Small intestine (tissue), 7 donors: ENCODE measurements around the gene LSM14B. TPM values are rescaled to one million over a fixed set of nuclear protein-coding genes. Genes with fewer than 3 reads are reported as not detected.

Experiments
- DNase-seq, 2 donors: peaks; one replicate each; pipeline versions ENCODE4 v3.0.0 to v3.0.0-alpha.2; 2013
- FAIRE-seq: peaks from 2 replicates; lab custom pipeline; 2012; peaks lifted over from hg19 to GRCh38; lab: Jason Lieb, UNC
- H3K27ac ChIP-seq, 3 donors: one replicate each; pipeline ENCODE4 v1.5.1; 2013; ENCODE audit warnings: low read length in 2 of 3, mild to moderate bottlenecking in 2 of 3, control low read depth in 1 of 3, inconsistent platforms in 1 of 3, low read depth in 1 of 3, moderate library complexity in 1 of 3
- H3K27me3 ChIP-seq, 3 donors: one replicate each; pipeline ENCODE4 v1.6.1; 2013; ENCODE audit warnings: low read length in 3 of 3, inconsistent platforms in 1 of 3; ENCODE audit not compliant: control insufficient read depth in 3 of 3, insufficient read depth in 3 of 3
- H3K36me3 ChIP-seq, 3 donors: one replicate each; pipeline ENCODE4 v1.6.1; 2013; ENCODE audit warnings: low read length in 3 of 3, inconsistent platforms in 1 of 3, low read depth in 1 of 3, mild to moderate bottlenecking in 1 of 3, moderate library complexity in 1 of 3; ENCODE audit not compliant: control insufficient read depth in 3 of 3, insufficient read depth in 2 of 3
- H3K4me1 ChIP-seq, 3 donors: one replicate each; pipeline ENCODE4 v1.6.1; 2013; ENCODE audit warnings: low read length in 2 of 3, inconsistent platforms in 1 of 3, low read depth in 1 of 3, mild to moderate bottlenecking in 1 of 3, moderate library complexity in 1 of 3; ENCODE audit not compliant: control insufficient read depth in 3 of 3, insufficient read depth in 2 of 3
- H3K4me3 ChIP-seq, 3 donors: one replicate each; pipeline ENCODE4 v1.5.1; 2013; ENCODE audit warnings: low read length in 3 of 3, control low read depth in 1 of 3, inconsistent platforms in 1 of 3, low read depth in 1 of 3, mild to moderate bottlenecking in 1 of 3, moderate library complexity in 1 of 3
- H3K9me3 ChIP-seq, 2 donors: one replicate each; pipeline ENCODE4 v1.6.1; 2013; ENCODE audit warnings: low read depth in 1 of 2, low read length in 1 of 2; ENCODE audit not compliant: control insufficient read depth in 2 of 2, insufficient read depth in 1 of 2
- WGBS, 3 donors: extraction: QIAGEN DNeasy Blood & Tissue Kit; methylation state at CpG; one replicate each; pipeline ENCODE4 v1.1.7; 2013; 5-methylcytosine and 5-hydroxymethylcytosine counted together
- polyA plus RNA-seq, 4 donors: library from polyadenylated mRNA; stranded (reverse) in 3 of 4; unstranded in 1 of 4; fragments of 200-250 nt in 3 of 4; fragments of 120-200 nt in 1 of 4; gene quantifications; one replicate each; pipeline versions ENCODE4 v1.2.1 to v1.2.3, GENCODE V29; 2013
- donor health status: healthy with polysubstance abuse.
- donor health status: control.
- donor health status: control.
- donor health status: Bipolar disorder and iron deficiency.
- donor health status: healthy.

LSM14B gene
- polyA plus RNA-seq, 4 donors = 11.9 to 47.0 (median 18.2) TPM

DNA sequence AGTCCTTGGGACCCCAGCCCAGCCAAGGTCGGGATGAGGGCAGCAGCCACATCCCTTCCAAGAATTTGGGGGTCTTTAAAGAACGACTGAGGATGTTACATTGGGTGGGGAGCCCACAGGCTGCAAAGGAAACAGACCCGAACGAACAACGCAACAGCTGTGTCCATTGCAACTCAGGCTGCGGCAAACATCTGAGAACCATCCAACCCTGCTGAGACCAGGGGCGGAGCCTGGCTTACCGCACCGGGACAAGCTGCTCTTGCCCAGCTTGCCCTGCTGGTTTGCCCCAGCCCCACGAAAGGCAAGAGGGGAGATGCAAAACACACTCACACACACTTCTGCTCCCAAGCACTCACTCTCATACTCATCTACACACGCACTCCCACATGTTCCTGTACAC, 35.0 kb upstream of the LSM14B start:
- DNase-seq (no peak), FAIRE-seq (no peak)
- H3K36me3 ChIP-seq = no peaks in the 10 kb centered on the region
- no peak overlapping the region for H3K4me3 ChIP-seq
- no peak overlapping the region for H3K27ac ChIP-seq
- peaks cover 0 to 5% (median 0%) of the 10 kb centered on the region in 3 donors for H3K27me3 ChIP-seq
- no peaks in the 10 kb centered on the region for H3K4me1 ChIP-seq
- WGBS, 3 donors = 28 to 42% (median 30%) methylated on average over 8 to 11 of the region's 11 CpGs
- H3K9me3 ChIP-seq = no peaks in the 10 kb centered on the region

DNA sequence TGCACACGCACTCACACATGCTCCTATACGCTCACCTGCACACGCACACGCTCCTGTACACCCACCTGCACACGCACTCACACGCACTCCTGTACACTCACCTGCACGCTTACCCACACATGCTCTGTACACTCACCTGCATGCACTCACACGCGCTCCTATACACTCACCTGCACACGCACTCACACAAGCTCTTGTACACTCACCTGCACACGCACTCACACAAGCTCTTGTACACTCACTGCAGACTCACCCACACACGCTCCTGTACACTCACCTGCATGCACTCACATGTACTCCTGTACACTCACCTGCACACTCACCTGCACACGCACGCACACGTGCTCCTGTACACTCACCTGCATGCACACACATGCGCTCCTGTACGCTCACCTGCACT, 34.6 kb upstream of the LSM14B start:
- Histone ChIP-seq H3K9me3 (no peaks in the 10 kb centered on the region), H3K4me3 (no peak overlapping the region), H3K27me3 (peaks cover 0 to 5% (median 0%) of the 10 kb centered on the region in 3 donors), H3K4me1 (no peaks in the 10 kb centered on the region), H3K36me3 (no peaks in the 10 kb centered on the region), H3K27ac (no peak overlapping the region)
- DNase-seq = no peak
- no peak for FAIRE-seq
- WGBS, 3 donors = 89 to 93% (median 91%) methylated on average over 17 of the region's 17 CpGs

DNA sequence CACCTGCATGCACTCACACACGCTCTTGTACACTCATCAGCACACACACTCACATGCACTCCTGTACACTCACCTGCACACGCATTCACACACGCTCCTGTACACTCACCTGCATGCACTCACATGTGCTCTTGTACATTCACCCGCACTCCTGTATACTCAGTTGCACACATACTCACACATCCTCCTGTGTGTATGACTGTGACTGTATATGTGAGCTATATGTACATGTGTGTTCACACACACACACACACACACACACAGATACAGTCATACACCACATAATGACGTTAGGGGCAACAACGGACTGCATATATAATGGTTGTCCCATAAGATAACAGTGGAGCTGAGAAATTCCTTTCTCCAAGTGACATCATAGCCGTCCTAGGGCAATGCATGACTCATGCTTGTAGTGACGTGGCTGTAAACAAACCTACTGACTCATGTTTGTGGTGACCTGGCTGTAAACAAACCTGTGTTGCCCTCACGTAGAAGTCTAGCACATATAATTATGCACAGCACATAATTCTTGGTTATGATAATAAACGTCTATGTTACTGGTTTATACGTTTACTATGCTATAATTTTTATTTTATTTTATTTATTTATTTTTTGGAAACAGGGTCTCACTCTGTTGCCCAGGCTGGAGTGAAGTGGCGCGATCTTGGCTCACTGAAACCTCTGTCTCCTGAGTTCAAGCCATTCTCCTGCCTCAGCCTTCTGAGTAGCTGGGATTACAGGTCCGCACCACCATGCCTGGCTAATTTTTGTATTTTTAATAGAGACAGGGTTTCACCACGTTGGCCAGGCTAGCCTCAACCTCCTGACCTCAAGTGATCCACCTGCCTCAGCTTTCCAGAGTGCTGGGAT, 33.8 kb upstream of the LSM14B start:
- WGBS, 3 donors = 53 to 63% (median 59%) methylated on average over 15 of the region's 15 CpGs
- H3K4me1 ChIP-seq = no peaks in the 10 kb centered on the region
- no peak overlapping the region for H3K27ac ChIP-seq
- H3K9me3 ChIP-seq = no peaks in the 10 kb centered on the region
- H3K27me3 ChIP-seq = peaks cover 0 to 5% (median 0%) of the 10 kb centered on the region in 3 donors
- no peak overlapping the region for H3K4me3 ChIP-seq
- no peaks in the 10 kb centered on the region for H3K36me3 ChIP-seq
- DNase-seq = peak; percentile 17 to 62
- no peak for FAIRE-seq

DNA sequence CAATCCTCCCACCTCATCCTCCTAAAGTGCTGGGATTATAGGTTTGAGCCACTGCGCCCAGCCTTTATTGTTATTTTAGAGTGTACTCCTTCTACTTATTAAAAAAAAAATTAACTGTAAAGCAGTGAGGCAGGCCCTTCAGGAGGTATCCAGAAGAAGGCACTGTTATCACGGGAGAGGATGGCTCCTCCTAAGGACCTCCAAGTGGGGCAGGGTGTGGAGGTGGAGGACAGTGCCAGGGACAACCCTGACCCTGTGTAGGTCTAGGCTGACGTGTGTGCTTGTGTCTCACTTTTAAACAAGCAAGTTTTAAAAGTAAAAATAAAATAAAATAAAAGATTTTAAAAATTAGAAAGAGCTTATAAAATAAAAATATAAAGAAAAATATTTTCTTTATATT, 32.9 kb upstream of the LSM14B start:
- Histone ChIP-seq H3K4me3 (no peak overlapping the region), H3K27me3 (peaks cover 0 to 5% (median 0%) of the 10 kb centered on the region in 3 donors), H3K27ac (no peak overlapping the region), H3K9me3 (no peaks in the 10 kb centered on the region), H3K36me3 (no peaks in the 10 kb centered on the region), H3K4me1 (no peaks in the 10 kb centered on the region)
- DNase-seq (no peak), FAIRE-seq (no peak)
- 45 to 52% (median 45%) methylated on average over 3 of the region's 3 CpGs for WGBS, 3 donors

DNA sequence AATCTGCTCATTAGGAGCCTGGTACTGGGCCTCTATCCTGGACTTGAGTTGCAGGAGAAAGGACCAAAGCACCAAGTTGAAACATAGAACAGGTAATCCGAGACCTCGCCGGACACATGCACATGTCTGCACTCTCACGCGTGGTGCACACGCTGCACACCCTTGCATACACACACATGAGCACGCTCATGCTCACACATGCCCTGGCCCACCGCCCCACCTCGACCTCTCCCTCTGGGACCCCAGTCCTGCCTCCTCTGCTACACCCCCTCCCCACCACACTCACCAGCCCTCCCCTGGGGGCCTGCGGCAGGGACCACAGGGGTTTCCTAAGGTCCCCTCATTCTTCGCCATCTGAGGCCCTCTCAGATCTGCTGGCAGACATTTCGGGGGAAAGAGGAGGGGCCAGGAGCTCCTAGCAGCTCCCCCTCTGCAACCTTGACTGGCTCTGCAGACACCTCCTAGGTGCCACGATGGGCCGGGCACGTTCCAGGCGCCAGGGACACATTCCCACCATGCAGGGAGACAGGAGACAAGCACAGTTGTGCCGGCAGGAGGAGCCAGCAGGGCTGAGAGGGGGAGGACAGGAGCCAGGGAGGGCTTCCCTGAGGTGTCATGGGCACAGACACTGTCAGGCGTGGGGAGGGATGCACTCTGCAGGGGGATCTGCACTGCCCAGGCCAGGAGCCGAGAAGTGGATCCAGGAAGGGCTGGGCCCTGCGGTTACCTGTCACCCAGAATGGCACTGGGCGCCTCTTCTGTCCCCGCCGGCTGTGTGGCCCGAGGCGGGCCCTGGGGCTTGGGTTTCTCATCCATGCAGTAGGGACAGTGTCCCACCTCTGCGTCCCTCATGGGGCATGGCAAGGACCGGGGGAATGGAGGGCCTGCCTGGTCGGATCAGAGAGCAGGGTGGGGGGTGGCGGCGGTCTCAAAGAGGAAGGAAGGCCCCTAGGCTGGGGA, 25.6 kb upstream of the LSM14B start:
- no peak for FAIRE-seq
- H3K27ac ChIP-seq = no peak overlapping the region
- peaks cover 0 to 2% (median 0%) of the 10 kb centered on the region in 3 donors for H3K27me3 ChIP-seq
- no peak overlapping the region for H3K4me3 ChIP-seq
- no peak for DNase-seq
- peaks cover 0 to 12% of the 10 kb centered on the region in 2 donors for H3K9me3 ChIP-seq
- no peaks in the 10 kb centered on the region for H3K4me1 ChIP-seq
- H3K36me3 ChIP-seq = no peaks in the 10 kb centered on the region
- WGBS, 3 donors = 88 to 94% (median 89%) methylated on average over 29 to 30 of the region's 30 CpGs

DNA sequence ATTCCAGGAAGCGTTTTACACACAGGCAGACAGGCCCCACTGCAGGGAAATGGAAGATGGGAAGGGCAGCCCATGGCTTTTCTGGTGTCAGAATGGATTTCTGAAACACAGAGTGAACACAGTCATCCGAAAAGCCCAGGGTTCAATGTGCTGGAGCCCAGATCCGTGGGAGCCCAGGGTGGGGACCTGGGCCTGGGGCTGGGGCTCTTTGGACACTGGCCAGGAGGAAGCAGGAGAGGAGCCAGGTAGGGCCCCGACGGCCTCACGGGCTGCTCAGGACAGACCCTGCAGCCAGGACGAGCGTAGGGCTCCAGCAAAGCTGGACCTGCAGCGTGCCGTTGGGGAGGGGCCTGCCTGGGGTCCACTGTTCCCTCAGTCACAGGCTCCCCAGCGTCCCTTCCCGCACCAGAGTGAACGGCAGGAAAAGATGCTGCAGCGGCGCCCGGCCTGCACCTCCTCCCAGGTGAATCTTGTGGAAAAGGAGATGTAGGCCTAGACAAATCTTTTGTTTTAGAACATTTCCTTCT, 24.3 kb upstream of the LSM14B start:
- WGBS, 3 donors = 75 to 79% (median 79%) methylated on average over 14 to 16 of the region's 16 CpGs
- H3K4me3 ChIP-seq = no peak overlapping the region
- FAIRE-seq = no peak

DNA sequence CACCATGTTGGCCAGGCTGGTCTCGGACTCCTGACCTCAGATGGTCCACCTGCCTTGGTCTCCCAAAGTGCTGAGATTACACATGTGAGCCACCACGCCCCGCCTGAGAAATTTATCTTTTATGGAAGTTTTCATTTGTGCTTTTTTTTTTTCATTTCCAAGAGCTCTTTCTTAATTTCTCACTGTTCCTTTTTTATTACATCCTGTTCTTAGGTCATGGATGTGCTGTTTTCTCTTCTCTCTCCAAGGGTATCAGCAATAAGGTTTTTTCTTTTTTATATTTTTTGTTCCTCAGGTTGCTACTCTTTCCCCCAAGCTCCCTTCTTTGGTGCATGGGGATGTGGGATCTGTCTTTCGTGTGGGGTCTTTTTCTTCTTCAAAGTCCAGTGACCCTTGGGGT, 21.2 kb upstream of the LSM14B start:
- H3K4me3 ChIP-seq = no peak overlapping the region
- H3K27ac ChIP-seq = no peak overlapping the region
- H3K27me3 ChIP-seq = peaks cover 0 to 5% (median 0%) of the 10 kb centered on the region in 3 donors
- FAIRE-seq (no peak), DNase-seq (no peak)
- peaks cover 0 to 12% of the 10 kb centered on the region in 2 donors for H3K9me3 ChIP-seq
- WGBS, 3 donors = 89 to 94% (median 93%) methylated on average over 4 of the region's 4 CpGs
- H3K4me1 ChIP-seq = peaks cover 0 to 6% (median 0%) of the 10 kb centered on the region in 3 donors
- no peaks in the 10 kb centered on the region for H3K36me3 ChIP-seq

More for the DNA sequence above, 24.3 kb upstream of the LSM14B start:
- Histone ChIP-seq H3K27me3 (peaks cover 0 to 2% (median 0%) of the 10 kb centered on the region in 3 donors), H3K9me3 (peaks cover 0 to 12% of the 10 kb centered on the region in 2 donors), H3K27ac (no peak overlapping the region), H3K4me1 (no peaks in the 10 kb centered on the region), H3K36me3 (no peaks in the 10 kb centered on the region)
- DNase-seq = no peak
